ENCODE results near the gene ZG16.

GRCh38 chr16:29820730-29821642 lies 42.9 kb downstream of the ZG16 start:
- TF ChIP-seq, protein P1, sequence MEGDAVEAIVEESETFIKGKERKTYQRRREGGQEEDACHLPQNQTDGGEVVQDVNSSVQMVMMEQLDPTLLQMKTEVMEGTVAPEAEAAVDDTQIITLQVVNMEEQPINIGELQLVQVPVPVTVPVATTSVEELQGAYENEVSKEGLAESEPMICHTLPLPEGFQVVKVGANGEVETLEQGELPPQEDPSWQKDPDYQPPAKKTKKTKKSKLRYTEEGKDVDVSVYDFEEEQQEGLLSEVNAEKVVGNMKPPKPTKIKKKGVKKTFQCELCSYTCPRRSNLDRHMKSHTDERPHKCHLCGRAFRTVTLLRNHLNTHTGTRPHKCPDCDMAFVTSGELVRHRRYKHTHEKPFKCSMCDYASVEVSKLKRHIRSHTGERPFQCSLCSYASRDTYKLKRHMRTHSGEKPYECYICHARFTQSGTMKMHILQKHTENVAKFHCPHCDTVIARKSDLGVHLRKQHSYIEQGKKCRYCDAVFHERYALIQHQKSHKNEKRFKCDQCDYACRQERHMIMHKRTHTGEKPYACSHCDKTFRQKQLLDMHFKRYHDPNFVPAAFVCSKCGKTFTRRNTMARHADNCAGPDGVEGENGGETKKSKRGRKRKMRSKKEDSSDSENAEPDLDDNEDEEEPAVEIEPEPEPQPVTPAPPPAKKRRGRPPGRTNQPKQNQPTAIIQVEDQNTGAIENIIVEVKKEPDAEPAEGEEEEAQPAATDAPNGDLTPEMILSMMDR (IDR thresholded peaks at IDR 0.05; ENCODE audit: low read depth, low read length) = no peak
- TF ChIP-seq EZH2phosphoT487 (IDR thresholded peaks at IDR 0.05; ENCODE audit: low read depth) = no peak
